Neural cell (in vitro differentiated cells): Measurements from ENCODE around the gene UNC5B. TPM values are rescaled to one million over a fixed set of nuclear protein-coding genes. Genes with fewer than 3 reads are reported as not detected.

Experiments used
- H2AFZ ChIP-seq: fragments of 200-600, 300-800 bp; sonication (generic), shearing (Covaris generic); 2 replicates; pipeline ENCODE4 v1.6.0; 2014; ENCODE audit warnings: low read depth, mild to moderate bottlenecking, antibody characterized with exemption, low read length, moderate library complexity
- H3F3A ChIP-seq: fragments of 200-600 bp; shearing (Covaris generic); 2 replicates; pipeline ENCODE4 v1.6.1; 2016; ENCODE audit warnings: mild to moderate bottlenecking, moderate library complexity, mixed read lengths, antibody characterized with exemption, low read length; ENCODE audit not compliant: insufficient read depth, poor library complexity, severe bottlenecking
- H3K27ac ChIP-seq: fragments of 200-600, 300-800 bp; sonication (generic), shearing (Covaris generic); 2 replicates; pipeline ENCODE4 v1.5.1; 2014; ENCODE audit warnings: mild to moderate bottlenecking, low read length, moderate library complexity
- H3K27me3 ChIP-seq: fragments of 300-800, 200-600 bp; sonication (generic), shearing (Covaris generic); 2 replicates; pipeline ENCODE4 v1.6.0; 2014; ENCODE audit warnings: mild to moderate bottlenecking, low read depth, low read length, moderate library complexity; ENCODE audit not compliant: insufficient read depth
- H3K36me3 ChIP-seq: fragments of 300-800, 200-600 bp; sonication (generic), shearing (Covaris generic); 2 replicates; pipeline ENCODE4 v1.5.1; 2014; ENCODE audit warnings: mild to moderate bottlenecking, antibody characterized with exemption, low read length, moderate library complexity; ENCODE audit not compliant: insufficient read depth
- H3K4me2 ChIP-seq: fragments of 300-800, 200-600 bp; sonication (generic), shearing (Covaris generic); 2 replicates; pipeline ENCODE4 v1.6.0; 2014; ENCODE audit warnings: mild to moderate bottlenecking, low read length
- H3K4me3 ChIP-seq: fragments of 300-800, 200-600 bp; sonication (generic), shearing (Covaris generic); 2 replicates; pipeline ENCODE4 v1.5.1; 2014; ENCODE audit warnings: mild to moderate bottlenecking, low read length, moderate library complexity
- H3K79me2 ChIP-seq: fragments of 200-600 bp; shearing (Covaris generic); replicated peaks from 2 replicates; pipeline ENCODE4 v1.6.0; 2014; ENCODE audit warnings: mild to moderate bottlenecking, low read length, moderate library complexity; ENCODE audit not compliant: insufficient read depth
- H3K9ac ChIP-seq: fragments of 300-800, 200-600 bp; sonication (generic), shearing (Covaris generic); 2 replicates; pipeline ENCODE4 v1.6.1; 2016; ENCODE audit warnings: mild to moderate bottlenecking, low read length, mixed read lengths
- H3K9me2 ChIP-seq: fragments of 200-600 bp; shearing (Covaris generic); 2 replicates; pipeline ENCODE4 v1.6.1; 2016; ENCODE audit warnings: mild to moderate bottlenecking, low read length, mixed read lengths; ENCODE audit not compliant: insufficient read depth
- H3K9me3 ChIP-seq: fragments of 200-600, 300-800 bp; sonication (generic), shearing (Covaris generic); 2 replicates; pipeline ENCODE4 v1.6.1; 2016; ENCODE audit warnings: mild to moderate bottlenecking, mixed run types, low read length, moderate library complexity, mixed read lengths
- H4K20me1 ChIP-seq: fragments of 200-600 bp; shearing (Covaris generic); 2 replicates; pipeline ENCODE4 v1.6.1; 2016; ENCODE audit warnings: mild to moderate bottlenecking, mixed run types; ENCODE audit not compliant: insufficient read depth
- EP300 ChIP-seq: fragments of 450-650 bp; conservative IDR thresholded peaks from 2 replicates; pipeline ENCODE4 v1.6.1; 2014; ENCODE audit warnings: antibody characterized with exemption, mild to moderate bottlenecking, moderate library complexity; ENCODE audit not compliant: poor library complexity, severe bottlenecking
- POLR2AphosphoS5 ChIP-seq: IDR thresholded peaks from 2 replicates; pipeline ENCODE4 v1.6.1; 2012
- RAD21 ChIP-seq: fragments of 450-650 bp; conservative IDR thresholded peaks from 2 replicates; pipeline ENCODE4 v1.6.1; 2014; ENCODE audit warnings: antibody characterized with exemption, mild to moderate bottlenecking, moderate library complexity
- SMC3 ChIP-seq: fragments of 450-650 bp; conservative IDR thresholded peaks from 2 replicates; pipeline ENCODE4 v1.6.1; 2014; ENCODE audit warnings: antibody characterized with exemption, mild to moderate bottlenecking, moderate library complexity; ENCODE audit not compliant: poor library complexity
- TAF1 ChIP-seq: IDR thresholded peaks from 2 replicates; pipeline ENCODE4 v1.6.1; 2012; ENCODE audit warnings: low read depth
- polyA plus RNA-seq: library from polyadenylated mRNA; depleted of rRNA; stranded (reverse); fragments of >200 nt; gene quantifications from 2 replicates; pipeline ENCODE4 v1.2.3, GENCODE V29; 2014
- TF ChIP-seq, protein P1 (sequence below): IDR thresholded peaks from 2 replicates; pipeline ENCODE4 v1.6.1; 2012; ENCODE audit warnings: borderline replicate concordance

The UNC5B gene
- polyA plus RNA-seq, 1 donor from 2014 or later, result 2.0 TPM

DNA sequence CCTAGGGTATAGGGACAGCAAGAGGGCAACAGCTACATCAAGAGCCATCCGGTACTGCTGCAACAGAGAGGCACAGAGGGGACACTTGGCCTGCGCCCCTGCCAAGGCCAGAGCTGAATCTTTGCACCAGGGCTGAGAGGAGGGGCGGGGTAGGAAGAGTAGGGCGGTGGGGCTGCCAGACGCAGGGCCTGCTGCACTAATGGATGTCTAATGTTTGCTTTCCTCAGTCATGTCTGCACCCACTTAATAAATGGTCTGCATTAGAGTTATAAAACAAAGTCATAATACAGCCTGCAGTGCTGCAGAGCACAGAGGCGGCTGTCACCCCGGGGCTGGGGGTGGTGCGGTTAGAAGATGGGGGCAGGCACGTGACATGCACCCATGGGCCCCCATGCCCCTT, 64.5 kb downstream of the UNC5B start:
- Histone ChIP-seq H3K79me2 (no peaks in the 10 kb centered on the region), H4K20me1 (no peaks in the 10 kb centered on the region), H3K4me3 (no peak overlapping the region), H2AFZ (no peak overlapping the region), H3K9ac (no peak overlapping the region), H3K36me3 (no peaks in the 10 kb centered on the region), H3K27ac (no peak overlapping the region), H3K9me2 (no peaks in the 10 kb centered on the region), H3K27me3 (no peaks in the 10 kb centered on the region), H3K4me2 (no peak overlapping the region), H3K9me3 (no peaks in the 10 kb centered on the region), H3F3A (no peaks in the 10 kb centered on the region)
- TF ChIP-seq, protein P1, sequence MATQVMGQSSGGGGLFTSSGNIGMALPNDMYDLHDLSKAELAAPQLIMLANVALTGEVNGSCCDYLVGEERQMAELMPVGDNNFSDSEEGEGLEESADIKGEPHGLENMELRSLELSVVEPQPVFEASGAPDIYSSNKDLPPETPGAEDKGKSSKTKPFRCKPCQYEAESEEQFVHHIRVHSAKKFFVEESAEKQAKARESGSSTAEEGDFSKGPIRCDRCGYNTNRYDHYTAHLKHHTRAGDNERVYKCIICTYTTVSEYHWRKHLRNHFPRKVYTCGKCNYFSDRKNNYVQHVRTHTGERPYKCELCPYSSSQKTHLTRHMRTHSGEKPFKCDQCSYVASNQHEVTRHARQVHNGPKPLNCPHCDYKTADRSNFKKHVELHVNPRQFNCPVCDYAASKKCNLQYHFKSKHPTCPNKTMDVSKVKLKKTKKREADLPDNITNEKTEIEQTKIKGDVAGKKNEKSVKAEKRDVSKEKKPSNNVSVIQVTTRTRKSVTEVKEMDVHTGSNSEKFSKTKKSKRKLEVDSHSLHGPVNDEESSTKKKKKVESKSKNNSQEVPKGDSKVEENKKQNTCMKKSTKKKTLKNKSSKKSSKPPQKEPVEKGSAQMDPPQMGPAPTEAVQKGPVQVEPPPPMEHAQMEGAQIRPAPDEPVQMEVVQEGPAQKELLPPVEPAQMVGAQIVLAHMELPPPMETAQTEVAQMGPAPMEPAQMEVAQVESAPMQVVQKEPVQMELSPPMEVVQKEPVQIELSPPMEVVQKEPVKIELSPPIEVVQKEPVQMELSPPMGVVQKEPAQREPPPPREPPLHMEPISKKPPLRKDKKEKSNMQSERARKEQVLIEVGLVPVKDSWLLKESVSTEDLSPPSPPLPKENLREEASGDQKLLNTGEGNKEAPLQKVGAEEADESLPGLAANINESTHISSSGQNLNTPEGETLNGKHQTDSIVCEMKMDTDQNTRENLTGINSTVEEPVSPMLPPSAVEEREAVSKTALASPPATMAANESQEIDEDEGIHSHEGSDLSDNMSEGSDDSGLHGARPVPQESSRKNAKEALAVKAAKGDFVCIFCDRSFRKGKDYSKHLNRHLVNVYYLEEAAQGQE, result no peak
- no peak for TF ChIP-seq SMC3

DNA sequence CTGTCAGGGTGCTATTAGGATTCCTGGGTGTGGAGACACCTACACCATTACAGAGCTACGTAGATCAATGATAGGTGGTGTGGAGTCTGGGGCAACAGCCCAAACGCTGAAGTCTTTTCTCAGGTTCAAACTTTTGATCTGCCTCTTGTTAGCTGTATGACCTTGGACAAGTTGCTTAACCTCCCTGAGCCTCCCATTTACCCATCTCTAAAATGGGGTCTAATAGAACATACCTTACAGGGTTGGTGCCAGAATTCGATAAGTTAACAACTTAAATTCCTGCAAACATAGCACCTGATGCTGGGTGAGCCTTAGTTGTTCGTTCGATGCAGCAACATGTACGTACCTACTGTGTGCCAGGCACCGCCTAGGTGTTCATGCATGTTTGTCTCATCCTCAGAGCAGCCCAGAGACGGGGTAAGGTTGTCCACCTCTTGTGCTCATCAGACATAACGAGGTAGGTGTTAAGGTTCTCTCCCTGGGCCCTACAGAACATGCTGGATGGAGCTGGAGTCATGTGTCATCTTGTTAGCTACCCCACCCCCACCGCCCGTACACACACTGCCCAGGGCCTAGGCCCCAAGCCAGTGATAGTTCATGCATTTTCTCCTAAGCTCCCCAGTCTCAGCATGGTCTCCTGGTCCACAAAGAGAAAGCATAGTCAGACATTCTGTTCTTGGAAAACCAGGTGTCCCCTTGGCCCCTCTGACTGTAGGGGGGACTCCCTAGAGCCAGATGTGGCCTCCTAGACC, 65.7 kb downstream of the UNC5B start:
- H3K4me2 ChIP-seq, result no peak overlapping the region
- H3K79me2 ChIP-seq, result no peaks in the 10 kb centered on the region
- no peak overlapping the region for H3K27ac ChIP-seq

DNA sequence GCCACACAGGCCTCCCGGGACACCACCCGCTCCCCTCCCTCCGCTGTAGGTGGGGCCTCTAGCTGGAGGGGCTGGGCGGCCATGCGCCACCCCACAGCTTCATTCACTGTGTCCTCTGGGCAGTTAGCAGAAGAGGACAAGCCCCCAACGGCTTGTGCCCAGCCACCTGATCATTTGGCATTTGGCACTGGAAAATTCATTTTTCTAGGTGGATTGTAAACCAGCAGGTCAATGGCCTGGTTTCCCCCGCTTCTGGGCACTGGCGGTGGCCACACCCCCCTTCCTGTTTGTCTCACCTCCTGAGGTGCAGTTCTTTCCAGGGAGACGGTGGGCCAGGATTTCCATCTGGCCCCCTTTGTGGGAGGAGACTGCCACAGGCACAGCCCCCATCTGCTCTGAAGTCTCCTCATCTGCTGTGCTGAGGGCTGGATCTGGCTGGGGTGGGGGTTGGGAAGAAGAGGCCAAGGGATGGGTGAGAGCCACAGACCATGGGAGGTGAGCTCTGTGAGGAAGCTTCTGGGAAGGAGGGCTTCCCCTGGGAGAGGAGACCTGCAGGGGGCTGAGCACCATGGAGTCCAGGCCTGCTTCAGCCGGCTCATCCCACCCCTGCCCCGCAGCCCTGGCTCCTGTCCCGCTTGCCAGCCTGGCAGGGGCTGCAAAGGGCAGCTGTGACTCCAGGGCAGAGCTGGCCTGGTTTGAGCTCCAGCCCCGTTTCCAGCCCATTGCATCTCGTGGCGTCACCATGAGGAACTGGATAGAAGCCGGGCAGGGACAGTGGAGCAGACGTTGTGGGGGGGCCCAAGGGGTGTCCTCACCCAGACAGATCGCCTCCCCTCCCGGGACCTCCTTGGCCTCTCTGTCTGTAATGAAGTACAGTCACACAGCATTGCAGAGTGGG, 66.6 kb downstream of the UNC5B start:
- Histone ChIP-seq H3K9ac (no peak overlapping the region), H3K27ac (no peak overlapping the region), H3K4me2 (no peak overlapping the region), H3F3A (no peaks in the 10 kb centered on the region), H3K4me3 (no peak overlapping the region), H4K20me1 (no peaks in the 10 kb centered on the region), H3K9me3 (no peaks in the 10 kb centered on the region), H3K79me2 (no peaks in the 10 kb centered on the region), H3K36me3 (no peaks in the 10 kb centered on the region), H3K27me3 (no peaks in the 10 kb centered on the region), H2AFZ (no peak overlapping the region), H3K9me2 (no peaks in the 10 kb centered on the region)
- no peak for TF ChIP-seq RAD21

More for the DNA sequence above, 65.7 kb downstream of the UNC5B start:
- no peak overlapping the region for H2AFZ ChIP-seq
- no peaks in the 10 kb centered on the region for H3K9me3 ChIP-seq
- H3K9me2 ChIP-seq, result no peaks in the 10 kb centered on the region
- no peak for TF ChIP-seq EP300
- TF ChIP-seq POLR2AphosphoS5, result no peak
- no peak for TF ChIP-seq RAD21
- no peak for TF ChIP-seq TAF1
- H4K20me1 ChIP-seq, result no peaks in the 10 kb centered on the region
- H3F3A ChIP-seq, result no peaks in the 10 kb centered on the region
- no peak overlapping the region for H3K4me3 ChIP-seq
- H3K27me3 ChIP-seq, result no peaks in the 10 kb centered on the region
- no peak overlapping the region for H3K9ac ChIP-seq
- no peaks in the 10 kb centered on the region for H3K36me3 ChIP-seq
